GM20000 (cell line): ENCODE results near the gene CCL27.

Source experiments
- DNase-seq: peaks from one replicate; pipeline ENCODE4 v3.0.0; 2012; ENCODE audit warnings: low spot score
- TF ChIP-seq, protein P1 (sequence below): IDR thresholded peaks from 2 replicates; pipeline ENCODE4 v1.5.1; 2012; ENCODE audit warnings: mild to moderate bottlenecking, control low read depth; ENCODE audit errors: extremely low read depth, missing control alignments

Gene CCL27

DNA sequence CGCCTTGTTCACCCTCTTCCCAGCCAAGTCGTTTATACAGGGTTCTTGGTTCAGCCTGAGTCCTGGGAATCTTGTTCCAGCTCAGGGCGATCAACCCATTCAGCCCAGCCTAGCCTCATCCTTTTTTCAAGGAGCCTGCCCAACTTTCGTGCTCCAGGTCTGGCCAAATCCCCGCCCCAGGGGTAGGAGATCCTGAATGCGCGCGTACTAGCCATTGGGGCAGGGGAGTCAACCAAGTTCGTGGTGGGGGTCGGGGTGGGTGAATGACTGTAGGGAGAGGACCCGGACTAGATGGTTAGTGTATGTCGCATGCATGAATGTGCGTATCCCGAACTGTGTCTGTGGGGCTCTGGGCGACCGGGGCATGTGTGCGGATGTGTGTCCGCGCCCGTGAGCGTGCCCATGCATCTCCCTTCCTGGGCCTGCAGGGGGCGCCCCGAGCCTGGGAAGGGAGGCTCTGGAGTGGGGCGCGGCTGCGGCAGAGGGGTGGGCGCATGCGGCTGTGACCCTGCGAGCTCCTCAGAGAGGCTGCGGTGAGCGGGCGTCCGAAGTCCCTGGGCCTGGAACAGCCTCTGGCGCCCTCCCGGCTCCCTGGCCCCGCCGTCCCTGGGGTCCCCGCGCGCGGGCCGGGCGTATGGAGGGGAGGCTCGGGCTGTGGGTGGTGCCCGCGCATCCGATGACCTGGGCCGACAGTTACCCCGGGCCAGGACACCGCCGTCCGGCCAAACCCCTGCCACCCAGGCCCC, 38.7 kb upstream of the CCL27 start:
- TF ChIP-seq, protein P1, sequence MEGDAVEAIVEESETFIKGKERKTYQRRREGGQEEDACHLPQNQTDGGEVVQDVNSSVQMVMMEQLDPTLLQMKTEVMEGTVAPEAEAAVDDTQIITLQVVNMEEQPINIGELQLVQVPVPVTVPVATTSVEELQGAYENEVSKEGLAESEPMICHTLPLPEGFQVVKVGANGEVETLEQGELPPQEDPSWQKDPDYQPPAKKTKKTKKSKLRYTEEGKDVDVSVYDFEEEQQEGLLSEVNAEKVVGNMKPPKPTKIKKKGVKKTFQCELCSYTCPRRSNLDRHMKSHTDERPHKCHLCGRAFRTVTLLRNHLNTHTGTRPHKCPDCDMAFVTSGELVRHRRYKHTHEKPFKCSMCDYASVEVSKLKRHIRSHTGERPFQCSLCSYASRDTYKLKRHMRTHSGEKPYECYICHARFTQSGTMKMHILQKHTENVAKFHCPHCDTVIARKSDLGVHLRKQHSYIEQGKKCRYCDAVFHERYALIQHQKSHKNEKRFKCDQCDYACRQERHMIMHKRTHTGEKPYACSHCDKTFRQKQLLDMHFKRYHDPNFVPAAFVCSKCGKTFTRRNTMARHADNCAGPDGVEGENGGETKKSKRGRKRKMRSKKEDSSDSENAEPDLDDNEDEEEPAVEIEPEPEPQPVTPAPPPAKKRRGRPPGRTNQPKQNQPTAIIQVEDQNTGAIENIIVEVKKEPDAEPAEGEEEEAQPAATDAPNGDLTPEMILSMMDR = peak; percentile 65
- peak; percentile 83 for DNase-seq

DNA sequence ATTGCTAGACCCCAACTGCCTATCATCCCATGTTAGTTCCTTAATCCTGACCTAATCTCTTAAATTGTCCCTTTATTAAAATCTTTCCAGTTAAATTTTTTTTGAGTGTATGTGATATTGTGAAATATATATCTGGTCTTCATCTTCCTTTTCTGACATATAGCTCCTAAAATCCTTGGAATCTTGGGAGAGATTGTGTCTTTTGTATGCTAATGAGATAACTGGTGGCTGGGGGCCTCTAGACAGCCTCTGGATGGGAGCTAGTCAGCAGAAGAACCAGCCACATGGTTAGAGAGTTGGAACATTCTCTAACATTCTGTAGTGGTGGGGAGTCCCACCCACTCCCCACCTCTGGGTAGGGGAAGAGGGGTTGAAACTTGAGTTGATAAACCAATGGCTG, 32.4 kb upstream of the CCL27 start:
- no peak for DNase-seq
- TF ChIP-seq, protein P1 = no peak

DNA sequence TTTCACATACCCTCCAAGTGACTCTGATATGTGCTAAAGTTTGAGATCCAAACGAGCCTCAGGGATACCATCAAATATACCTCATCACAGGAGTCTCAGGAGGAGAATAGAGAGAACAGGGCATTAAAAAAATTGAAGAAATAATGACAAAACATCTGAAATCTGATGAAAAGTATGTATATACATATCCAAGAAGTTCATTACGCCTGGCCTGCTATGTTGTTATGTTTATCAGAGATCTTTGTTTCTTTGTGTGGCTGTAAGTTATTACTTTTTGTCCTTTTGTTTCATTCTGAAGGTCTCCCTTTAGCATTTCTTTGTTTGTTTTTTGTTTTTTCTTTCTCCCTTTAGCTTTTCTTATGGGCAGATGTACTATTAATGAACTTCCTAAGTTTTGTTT, 31.1 kb upstream of the CCL27 start:
- no peak for DNase-seq
- TF ChIP-seq, protein P1 = no peak

DNA sequence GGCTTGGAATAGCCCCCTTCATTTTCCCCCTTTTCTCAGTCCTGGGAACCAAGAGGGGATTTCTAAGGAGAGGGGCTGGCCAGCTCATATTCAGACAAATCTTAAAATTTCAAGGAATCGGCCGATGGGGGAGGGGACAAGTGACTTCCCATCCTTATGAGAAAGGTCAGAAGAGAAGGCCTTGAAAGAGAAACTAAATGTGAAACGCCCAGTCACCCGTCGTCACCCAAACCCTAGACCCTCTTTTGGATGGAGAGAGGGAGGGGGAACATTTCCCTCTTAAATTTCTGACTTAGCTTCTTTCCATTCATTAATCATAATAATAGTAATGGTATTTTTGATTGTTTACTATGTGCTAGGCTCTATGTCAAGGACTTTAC, 29.5 kb upstream of the CCL27 start:
- no peak for DNase-seq
- TF ChIP-seq, protein P1 = no peak

DNA sequence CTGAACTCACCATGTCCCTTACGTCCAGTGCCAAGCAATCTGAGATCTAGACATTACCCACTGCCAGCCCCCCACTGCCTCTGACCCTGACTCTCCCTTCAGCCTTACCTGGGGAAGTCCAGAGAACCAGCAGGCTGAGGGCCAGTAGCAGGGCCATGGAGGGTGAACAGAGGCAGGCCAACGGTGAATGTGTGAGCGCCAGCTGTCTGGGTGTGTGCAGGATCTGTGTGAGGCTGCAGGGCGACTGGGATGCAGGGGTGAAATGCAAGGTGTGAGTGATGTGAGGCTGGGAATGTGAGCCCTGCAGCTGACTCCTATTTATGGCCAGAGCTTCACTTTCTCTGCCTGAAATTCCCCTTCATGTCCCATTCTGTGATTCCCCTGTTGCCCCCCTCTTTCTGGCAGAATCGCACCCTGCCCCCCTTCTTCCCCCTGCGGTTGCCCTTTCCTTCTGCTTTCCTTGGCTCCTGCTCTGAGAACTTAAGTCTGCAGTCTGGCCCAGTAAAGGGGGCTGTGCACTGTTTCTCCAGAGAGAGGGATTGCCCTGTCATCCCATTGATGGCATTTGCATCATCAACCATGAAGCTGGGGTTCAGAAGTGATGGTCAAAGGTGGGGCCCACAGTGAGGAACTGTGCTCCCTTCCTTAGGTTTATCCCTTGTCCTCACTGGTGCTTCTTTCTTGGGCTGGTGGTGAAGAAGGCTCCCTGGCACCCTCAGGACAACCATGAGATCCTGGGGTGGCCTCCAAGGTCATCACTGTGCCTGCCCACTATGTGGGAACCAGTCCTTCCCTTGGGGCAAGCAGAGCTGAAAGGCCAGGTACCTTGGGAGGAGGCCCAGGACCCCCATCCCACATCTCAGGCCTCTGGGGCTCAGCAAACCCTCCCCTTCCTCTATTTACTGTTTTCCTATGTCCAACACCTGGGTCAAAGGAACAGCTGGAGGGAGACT, 28.8 kb upstream of the CCL27 start, which contains the start of gene CCL19:
Gene CCL19, minus strand, starts transcription at position 294 of the 953 bp plus-strand sequence. Its CDS starts 137 bp downstream, at position 157.
- no peak for DNase-seq
- TF ChIP-seq, protein P1 = no peak

DNA sequence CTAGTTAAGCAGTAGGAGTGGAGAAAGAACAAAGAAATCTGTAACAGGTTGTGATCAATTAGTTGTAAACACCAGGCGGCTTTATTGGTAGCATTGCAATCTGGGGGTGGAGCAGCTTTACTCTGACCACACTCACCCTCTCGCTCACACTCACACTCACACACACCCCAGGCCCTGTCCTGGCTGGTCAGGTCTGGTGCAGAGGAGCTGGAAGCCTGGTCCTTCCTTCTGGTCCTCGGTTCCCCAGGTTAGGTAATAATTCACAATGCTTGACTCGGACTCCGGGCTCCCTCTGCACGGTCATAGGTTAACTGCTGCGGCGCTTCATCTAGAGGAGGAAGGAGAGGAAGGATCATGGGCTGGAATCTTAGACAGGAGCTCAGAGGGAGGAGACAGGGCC, 27.1 kb upstream of the CCL27 start:
- no peak for DNase-seq
- TF ChIP-seq, protein P1 = no peak

DNA sequence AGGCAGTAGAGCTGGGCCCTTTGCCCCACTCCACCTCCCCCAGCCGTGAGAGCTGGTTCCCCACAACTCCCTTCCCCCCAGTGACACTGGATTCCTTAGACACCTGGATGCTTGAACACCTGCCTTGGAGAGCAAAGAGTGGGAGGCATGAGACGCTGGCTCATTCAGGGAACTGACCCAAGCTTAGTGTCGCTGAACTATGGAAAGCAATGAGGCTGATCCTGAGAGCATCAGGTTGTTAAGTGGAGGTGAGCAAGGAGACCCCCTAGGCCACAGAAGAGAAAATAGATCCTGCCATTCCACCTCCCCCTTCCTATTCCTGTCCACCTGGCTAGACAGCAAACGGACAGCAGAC, 26.6 kb upstream of the CCL27 start:
- TF ChIP-seq, protein P1 = no peak

More for the DNA sequence above, 26.6 kb upstream of the CCL27 start:
- DNase-seq = no peak
